CD4-positive, alpha-beta T cell treated with Interleukin-1 beta for 1 hour (primary cell): Measurements from ENCODE around the gene PMM2.
A peak's percentile ranks its signal among the peaks of the same experiment; 100 is the strongest.
"Not testable (repeated sequence)": the region's sequence is repeated elsewhere in the genome, so short reads cannot be mapped to it uniquely, and the experiment has no call there.

Source experiments
- DNase-seq, 2 donors: peaks; one replicate each; pipeline ENCODE4 v3.0.0-alpha.2; 2020 to 2022

The PMM2 gene

DNA sequence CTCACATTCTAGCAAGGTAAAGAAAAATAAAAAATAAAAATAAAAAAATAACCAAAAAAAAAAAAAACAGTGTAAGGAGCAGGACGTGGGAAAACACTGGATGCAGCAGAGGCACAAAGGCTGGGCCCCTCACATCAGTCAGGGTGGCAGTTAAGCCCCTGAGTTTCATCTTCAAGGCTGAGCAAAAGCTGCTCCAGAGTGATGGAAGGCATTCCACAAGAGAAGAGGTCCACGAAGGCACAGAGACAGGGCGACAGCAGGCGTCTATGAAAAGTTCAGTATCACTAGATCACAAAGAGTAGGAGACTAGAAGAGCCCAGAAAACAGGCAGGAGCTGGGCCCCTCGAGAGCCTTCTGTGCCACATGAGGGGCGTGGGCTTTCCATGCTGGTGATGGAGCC, 12.2 kb upstream of the PMM2 start:
- DNase-seq, result no peak

DNA sequence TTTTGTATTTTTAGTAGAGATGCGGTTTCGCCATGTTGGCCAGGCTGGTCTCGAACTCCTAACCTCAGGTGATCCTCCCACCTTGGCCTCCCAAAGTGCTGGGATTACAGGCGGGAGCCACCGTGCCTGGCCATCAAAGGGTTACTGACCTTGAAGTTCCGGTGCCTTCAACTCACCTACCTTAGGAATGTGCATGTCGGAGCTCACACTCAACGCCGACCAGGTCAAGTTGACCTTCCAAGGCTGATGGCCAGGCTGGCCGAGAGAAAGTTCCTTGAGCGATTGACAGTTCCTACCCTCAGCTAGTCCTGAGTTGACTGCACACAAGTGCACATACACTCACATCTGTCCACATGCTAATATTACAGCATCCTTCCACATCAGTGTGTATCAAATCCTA, 11.3 kb upstream of the PMM2 start:
- DNase-seq, result not testable (repeated sequence)

DNA sequence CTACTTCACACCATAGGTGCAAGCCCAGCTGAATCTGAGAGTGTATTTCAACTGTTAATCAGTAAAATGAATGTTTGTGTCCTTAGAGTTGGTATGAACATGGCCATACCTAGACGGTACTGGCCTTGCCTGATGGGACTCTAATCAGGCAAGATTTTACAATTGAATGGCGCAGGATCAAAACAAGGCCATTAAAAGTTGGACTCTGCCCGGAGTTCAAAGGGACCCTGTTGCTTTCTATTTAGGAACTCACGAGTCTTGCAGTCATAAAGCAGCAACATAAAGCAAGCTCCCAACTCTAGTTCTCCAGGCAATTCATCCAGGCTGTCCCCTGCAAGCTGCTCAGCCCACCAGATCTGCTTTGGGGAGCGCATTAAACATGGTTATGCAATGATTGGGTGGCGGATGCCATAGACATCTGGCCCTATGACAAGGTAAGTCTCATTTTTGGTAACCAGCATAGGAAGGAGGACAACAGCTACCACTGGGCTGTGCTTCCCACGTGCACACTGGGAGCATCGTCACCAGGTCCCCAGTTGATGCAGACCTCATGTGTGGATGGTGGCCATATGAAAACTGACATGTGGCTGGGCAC, 9.0 kb upstream of the PMM2 start:
- no peak for DNase-seq

DNA sequence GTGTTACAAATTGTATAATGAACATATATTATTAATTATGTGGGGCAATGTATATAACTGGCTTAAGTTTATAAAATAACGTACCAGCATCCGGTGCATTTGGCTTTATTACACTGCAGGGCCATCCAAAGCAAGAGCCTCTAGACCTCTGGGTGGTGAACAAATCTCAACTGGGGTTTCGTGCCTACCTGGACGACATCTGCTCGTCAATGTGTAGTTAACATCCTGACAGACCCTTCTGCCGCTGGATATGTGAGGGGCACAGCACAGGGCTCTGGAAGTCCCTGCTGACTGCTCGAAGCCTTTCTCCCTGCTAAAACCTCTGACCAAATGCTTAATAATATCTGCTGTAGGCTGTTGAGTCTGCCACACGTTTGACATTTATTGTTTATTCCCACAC, 2.5 kb upstream of the PMM2 start:
- DNase-seq, result no peak

DNA sequence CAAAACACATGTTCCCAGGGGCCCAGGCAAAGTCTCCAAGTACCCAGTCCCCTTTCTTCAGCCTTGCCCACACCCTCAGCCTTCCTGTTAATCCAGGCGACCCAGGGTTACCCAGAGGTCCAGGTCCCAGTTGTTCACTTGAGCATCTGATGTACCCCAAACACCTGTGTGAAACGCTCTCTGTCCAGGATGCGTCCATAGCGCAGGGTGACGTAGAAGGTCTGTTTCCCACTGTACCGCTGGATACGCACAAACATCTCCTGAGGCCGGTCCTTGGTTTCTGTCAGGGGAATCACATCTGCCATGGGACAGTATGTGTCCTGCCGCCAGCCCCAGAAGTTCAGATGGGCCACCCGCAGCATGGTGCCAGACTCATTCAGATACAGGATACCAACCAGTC, 1.8 kb upstream of the PMM2 start:
- no peak for DNase-seq

DNA sequence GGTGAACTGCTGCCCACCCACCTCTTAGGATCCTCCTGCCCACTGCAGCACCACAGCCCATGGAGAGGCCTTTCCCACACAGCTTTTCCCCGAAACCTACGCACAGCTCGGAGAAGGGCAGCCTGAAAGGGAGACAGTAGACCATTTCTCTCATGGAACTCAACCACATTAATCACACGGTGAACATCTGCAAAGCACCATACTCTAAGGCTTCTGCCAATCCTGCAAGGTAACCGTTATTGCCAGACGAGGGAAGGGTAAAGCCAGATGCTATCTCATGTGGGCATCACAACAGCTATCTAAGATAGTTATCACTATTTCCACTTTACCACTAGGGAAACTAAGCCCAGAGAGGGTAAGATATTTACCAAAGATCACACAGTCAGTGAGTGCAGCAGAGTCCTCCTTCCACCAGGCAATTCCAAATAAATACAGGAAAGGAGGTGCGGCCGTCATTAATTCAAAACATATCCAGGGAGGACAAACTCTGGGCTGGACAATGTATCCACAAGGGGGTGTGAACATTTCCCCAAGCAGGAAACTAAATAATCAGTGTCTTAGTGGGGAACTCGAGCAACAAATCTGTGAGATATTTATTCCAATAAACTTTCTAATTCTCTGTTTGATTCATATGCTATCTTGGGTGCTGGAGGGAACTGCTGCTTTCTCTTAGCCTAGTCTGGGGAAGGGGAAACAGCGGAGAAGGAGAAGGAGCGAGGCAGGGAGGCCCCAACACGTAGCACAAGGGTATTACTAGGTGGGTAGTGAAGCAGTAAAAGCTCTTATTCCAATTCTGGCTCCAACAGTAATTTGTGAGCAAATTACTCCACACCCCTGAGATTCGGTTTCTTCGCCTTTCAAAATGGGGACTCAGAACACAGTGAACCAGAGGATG, 923 bp upstream of the PMM2 start:
- DNase-seq, result no peak

DNA sequence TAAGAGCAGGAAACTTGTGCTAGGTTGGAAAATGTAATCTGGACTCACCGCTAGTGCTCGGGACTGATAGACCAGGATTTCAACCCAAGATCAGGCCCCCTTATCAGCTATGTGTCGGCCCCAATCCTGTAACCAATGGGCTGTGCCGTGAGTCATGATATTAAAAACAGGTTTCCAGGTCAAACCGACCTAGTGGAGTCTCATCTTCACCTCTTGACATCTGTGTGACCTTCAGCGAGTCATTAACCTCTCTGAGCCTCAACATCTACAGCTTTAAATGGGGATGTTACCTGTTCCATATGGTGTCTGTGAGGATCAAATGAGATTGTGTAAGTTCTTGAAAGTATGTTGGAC, 512 bp downstream of the PMM2 start:
- no peak for DNase-seq

DNA sequence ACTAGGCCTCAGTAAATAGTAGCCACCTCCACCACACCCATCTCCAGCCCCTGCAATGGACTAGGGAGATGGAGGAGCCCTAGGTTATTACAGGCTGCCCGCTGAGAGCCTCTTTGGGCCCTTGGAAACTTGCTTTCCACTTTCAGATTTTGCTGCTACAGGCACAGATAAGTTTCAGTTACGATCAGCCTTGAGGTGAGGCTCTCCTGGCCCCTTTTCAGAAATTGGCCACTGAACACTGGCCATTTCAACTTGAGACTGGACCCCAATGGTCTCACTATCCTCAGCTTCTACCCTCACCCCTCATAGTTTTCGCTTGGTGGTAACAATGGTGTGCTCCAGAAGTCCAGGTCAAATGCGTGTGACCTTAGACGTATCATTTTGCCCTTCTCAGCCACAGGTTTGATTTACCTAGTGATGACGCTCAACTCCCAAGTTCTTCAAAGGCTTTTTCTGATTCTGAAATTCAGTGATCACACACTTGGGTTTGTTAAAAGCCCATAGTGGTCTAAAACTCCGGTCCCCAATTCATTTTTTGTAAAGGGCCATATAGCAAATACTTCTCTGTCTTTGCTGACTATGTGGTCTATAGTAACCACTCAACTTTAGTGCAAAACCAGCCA, 1.0 kb downstream of the PMM2 start:
- no peak for DNase-seq

DNA sequence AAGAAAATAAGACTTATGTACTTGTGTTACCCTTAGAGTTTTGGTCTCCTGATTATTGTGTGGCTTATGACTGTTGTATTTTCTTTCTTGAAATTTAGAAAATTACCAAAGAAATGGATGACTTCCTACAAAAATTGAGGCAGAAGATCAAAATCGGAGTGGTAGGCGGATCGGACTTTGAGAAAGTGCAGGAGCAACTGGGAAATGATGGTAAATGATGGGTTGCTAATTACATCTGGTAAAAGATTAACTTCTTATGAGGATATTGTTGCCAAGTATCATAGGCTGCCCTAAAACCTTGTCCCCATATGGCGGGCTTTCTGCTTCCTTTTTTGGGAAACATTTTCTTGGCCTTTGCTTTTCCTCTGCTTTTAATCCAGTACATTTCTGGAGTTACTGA, 4.1 kb downstream of the PMM2 start:
- no peak for DNase-seq

DNA sequence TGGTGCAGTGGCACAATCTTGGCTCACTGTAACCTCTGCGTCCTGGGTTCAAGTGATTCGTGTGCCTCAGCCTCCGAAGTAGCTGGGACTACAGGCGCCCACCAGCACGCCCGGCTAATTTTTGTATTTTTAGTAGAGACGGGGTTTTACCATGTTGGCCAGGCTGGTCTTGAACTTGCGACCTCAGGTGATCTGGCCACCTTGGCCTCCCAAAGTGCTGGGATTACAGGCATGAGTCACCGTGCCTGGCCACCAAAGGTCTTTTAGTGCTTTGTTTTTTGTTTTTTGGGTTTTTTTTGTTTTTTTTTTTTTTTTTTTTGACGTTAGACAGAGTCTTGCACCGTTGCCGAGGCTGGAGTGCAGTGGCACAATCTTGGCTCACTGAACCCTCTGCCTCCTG, 6.1 kb downstream of the PMM2 start:
- DNase-seq, result not testable (repeated sequence)

DNA sequence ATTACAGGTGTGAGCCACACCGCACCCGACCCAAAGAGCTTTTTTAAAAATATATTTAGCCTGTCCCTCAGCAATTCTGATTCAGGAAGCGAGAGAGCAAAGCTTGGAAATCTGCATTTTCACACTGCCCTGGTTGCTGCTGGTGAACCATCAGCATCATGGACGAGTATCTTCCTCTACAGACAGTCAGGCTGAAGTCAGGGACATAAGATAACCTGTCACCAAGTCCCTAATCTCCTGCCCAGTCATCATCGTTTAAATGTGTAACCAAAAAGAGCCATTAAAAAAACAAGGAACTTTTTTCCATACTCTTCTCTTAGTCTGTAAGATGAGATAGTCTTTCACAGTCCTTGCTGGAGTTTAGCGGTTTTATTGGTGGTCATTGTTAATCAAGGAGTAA, 6.7 kb downstream of the PMM2 start:
- no peak for DNase-seq

DNA sequence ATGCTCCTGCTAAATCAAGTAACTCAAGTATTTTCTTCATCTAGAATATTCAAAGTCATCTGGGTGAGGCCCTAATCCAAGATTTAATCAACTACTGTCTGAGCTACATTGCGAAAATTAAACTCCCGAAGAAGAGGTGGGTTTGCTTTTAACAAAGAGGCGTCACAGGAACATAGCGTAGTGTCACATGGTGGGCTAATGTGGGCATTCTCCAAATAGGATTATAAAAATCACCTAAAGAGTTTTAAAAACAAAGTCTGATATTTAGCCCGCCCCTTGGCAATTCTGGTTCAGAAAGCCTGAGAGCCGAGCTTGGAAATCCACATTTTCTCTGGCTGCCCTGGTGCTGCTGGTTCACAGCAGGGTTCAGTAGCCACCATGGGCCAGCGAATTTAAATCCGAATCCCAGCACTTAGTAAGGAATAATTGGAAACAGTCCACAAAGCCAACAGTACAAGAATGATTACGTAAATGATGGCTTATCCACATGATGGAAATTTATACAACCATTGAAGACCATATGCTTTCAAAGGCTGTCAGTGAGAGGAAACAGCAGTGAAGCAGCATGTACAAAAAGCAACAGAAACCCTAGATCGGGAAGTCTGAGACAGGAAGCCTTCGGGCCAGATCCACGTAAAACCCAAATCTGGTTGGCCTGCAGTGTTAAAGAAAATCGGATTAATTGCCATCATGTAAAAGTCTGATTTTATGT, 8.8 kb downstream of the PMM2 start:
- DNase-seq, result no peak

DNA sequence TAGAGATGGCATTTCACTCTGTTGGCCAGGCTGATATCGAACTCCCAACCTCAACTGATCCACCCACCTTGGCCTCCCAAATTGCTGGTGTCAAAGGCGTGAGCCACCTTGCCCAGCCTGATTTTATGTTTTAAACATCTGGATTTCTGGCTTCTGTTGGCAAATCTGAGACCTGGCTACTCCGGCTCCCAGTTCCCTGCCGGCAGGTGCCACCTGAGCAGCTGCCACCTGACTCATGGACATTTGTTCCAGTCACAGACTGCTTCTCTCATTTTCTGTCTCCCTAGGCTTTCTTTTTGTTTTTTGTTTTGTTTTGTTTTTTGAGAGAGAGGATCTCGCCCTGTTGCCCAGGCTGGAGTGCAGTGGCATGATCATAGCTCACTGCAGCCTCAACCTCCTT, 9.6 kb downstream of the PMM2 start:
- DNase-seq, result no peak

DNA sequence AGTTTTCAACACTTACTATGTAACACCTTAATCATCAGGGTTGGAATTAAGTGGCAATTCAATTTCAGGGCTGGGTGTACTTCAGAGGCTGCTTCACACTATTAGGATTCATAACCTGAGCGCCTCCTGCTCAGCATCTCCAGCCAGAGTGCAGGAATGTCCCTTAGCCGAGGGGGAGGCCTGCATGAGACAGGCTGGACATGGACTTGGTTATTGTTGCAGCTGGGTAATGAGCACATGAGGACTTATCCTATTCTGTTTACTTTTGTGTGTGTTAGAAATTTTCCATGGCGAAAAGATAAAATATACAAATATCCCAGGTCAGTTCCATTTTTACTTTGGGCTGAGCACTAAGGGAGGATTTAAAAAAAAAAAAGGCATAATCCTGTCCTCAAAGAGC, 10.4 kb downstream of the PMM2 start:
- DNase-seq, result no peak

DNA sequence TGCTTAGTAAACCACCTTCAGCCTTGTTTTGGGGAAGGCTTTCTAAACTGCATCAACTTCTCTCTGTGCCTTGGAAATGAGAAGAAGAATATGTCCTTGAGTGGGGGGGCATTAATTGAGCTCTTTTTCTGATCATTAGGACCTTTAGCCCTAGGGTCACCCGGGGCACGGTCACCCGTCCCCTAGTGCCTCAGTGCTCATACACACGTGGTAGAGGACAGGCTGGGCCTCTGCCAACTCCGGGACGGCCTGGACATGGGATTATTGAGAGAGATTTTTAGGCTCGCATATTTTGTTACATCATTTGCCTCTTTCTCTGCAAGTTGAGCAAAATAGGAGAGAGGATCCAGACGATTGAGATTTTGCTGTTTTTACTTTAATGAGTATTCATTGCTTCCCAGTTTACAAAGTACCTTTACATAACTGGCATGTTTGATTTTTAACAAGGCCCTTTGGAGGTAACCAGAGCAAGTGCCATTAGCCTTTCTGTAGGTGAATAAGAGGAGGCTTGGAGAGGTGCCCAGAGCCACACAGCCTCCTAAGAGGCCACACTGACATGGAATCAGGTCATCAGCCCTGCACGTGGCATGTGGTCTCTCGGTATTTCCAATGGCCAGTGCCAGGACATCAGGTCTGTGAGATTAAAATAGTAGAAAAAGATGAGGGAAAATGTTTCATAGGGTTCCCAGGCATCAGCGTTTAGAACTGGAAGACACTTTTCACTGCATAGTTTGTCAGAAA, 11.1 kb downstream of the PMM2 start:
- no peak for DNase-seq

DNA sequence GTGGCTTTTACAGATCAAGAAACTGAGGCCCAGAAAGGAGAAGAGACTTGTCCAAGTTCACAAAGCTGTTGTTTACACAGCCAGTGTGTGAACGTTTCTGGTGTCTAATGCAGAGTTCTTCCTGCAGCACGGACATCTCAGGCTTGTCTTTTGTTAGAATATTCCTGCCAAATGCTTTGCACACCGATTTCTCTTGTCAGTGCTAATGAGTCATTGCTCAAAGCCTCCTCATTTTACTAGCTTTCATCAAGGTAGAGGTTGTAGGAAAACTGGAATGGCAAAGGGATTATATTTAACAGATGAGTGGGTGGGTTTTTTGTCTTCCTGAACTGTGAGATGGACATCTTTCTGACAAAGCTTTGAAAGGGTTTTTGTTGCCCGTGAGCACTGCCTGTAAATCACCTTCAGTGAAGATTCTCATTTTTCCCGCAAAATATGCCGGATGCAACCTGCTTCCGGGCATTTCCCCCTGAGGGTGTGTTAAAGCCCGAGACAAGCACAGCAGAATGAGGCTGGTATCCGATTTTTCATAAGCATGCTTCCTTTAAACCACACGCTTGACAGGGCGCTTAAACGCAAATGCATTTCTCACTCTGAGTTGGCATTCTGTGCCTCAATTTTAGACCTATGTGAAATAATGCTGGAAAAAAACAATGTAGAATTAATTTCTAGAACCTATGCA, 14.7 kb downstream of the PMM2 start:
- DNase-seq, result no peak

DNA sequence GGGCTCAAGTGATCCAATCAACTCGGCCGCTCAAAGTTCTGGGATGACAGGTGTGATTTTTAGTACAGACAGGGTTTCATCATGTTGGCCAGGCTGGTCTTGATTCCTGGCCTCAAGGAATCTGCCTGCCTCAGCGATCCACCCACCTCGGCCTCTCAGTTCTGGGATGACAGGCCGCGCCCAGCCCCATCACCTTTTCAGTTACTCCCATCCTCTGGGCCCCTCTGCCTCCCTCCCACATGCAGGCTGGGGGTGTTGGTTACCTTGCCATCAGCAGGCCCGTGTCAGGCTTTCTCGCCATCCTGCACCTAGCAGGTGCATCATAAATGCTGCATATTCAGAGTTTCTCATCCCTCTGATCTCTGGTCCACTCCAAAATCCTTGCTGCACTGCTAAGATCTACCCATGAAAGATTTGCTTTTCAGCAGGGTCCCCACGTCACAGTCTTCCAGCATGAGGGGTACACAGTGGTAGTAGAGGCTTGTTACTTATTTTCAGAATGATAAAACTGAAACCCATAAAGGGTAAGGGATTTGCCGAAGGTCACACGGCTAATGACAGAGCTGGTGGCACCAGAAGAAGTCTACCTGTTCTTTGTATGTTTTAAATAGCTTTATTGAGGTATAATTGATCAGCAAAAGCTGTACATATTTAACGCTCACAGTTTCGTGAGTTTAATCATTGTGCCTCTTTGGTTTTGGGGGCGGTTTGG, 16.6 kb downstream of the PMM2 start:
- no peak for DNase-seq

DNA sequence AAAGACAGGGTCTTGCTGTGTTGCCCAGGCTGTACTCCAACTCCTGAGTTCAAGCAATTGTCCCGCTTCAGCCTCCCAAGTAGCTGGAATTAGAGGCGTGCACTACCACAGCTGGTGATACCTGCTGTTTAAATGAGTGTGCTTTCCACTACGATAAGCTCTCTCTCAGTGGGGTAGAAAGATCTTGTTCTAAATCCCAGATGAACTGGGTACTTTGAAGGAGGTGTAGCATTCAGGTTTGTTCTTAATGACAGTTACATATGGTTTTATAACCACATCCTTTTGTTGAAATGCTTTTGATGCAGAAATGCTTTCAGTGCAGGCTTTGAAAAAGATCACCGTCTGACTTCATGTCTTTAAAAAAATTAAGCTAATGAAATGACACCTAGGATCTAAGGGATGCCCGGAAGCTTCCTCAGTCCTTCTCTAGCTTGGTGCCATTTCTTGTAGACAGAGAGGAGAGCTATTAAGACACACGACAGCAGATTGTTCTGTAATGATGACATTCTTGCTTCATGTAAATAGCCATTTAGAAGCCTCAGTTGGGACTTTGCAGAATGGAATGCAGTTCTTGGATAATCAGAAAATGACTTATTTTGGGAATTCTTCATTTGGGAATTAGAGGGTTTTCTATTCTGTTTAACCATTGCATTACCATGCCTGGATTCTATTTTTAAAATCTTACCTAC, 19.5 kb downstream of the PMM2 start:
- peak in 1 of 2 donors; percentile 17 for DNase-seq

DNA sequence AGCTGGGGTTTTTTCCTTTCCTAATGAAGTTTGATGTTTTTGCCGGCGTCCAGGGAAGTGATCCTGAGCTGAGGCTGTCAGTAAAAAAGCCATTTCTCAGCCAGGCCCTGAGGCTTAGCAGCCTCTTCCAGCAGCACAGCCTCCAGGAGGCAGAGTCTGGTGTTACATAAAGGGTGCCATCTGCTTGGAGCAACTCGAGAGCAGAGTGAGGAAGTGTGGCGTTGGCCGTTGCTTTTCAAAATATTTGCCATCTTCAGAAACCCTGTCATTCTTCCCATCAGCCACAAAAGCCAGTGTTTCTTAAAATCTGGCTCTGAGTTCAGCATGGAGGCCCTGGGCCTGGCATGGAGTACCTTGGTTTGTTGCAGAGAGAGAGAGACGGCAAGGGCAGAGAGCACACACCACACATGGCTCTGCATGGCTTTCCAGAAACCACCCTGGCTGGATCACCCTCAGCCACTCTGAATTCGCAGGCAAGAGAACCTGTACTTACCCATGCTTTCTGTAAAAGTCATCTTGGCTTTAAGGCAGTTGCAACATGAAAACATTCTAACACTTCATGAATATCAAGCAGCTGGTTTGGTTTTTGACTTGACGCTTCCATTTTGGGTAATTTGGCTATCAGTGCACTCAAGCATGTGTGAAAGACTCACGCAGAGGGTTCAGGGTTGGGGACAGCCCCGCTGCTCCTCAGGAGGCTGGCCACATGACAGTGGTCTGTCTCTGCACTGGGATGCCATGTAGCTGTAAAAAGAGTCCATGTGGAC, 21.0 kb downstream of the PMM2 start:
- DNase-seq, result no peak

DNA sequence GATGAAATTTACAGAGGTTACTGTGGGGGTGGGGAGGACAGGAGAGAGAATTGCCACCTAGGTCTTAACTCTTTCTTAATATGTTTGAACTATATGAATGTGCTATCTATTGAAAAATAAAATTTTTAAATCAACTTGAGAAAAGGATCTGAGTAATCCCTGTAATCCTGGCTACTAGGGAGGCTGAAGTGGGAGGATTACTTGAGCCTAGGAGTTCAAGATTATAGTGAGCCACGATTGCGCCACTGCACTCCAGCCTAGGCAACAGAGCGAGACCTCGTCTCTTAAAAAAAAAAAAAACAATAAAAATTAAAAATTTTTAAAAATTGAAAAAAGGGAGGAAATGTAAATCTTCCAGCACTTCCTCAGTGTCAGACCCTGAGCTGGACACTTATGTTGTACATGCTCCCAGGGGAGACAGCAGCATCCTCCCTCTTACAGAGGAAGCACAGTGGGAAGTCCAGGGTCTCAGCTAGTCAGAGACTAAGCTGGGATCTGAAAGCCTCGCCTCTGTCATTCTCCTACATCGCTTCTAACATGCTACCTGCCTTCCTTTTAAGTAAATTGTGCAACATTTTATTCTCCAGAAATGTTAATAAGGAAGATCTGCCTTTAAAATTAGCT, 21.9 kb downstream of the PMM2 start:
- DNase-seq, result no peak
